ENCODE measurements around the gene SLC20A1. TPM values are rescaled to one million over a fixed set of nuclear protein-coding genes. Genes with fewer than 3 reads are reported as not detected.

Gene SLC20A1
- total and polyA plus RNA-seq, 4 donors, result 33.0 to 47.2 (median 40.8) TPM

- H3K9me3 ChIP-seq (ENCODE audit: control insufficient read depth, insufficient read depth, low read length), result no peaks in the 10 kb centered on the region
- H3K27me3 ChIP-seq (ENCODE audit: control insufficient read depth, insufficient read depth, low read length), result no peaks in the 10 kb centered on the region
- H3K4me1 ChIP-seq (ENCODE audit: control insufficient read depth, insufficient read depth, low read length), result no peaks in the 10 kb centered on the region
- WGBS (ENCODE audit: insufficient coverage), result 95% methylated on average over 6 of the region's 6 CpGs
- no peaks in the 10 kb centered on the region for H3K36me3 ChIP-seq (ENCODE audit: control insufficient read depth, insufficient read depth, low read length)
- no peak overlapping the region for H3K27ac ChIP-seq (ENCODE audit: low read depth, low read length)
- H3K4me3 ChIP-seq (ENCODE audit: low read depth, low read length), result no peak overlapping the region
- no peak for DNase-seq (ENCODE audit: low read depth in 4 of 6, low spot score in 6 of 6)
Observed at GRCh38 chr2:112634874-112635157, 10.9 kb upstream of the SLC20A1 start.

- Histone ChIP-seq H3K27me3 (ENCODE audit: control insufficient read depth, insufficient read depth, low read length) (no peaks in the 10 kb centered on the region), H3K36me3 (ENCODE audit: control insufficient read depth, insufficient read depth, low read length) (no peaks in the 10 kb centered on the region), H3K4me3 (ENCODE audit: low read depth, low read length) (no peak overlapping the region), H3K9me3 (ENCODE audit: control insufficient read depth, insufficient read depth, low read length) (no peaks in the 10 kb centered on the region), H3K4me1 (ENCODE audit: control insufficient read depth, insufficient read depth, low read length) (no peaks in the 10 kb centered on the region), H3K27ac (ENCODE audit: low read depth, low read length) (no peak overlapping the region)
- DNase-seq (ENCODE audit: low read depth in 4 of 6, low spot score in 6 of 6), result no peak
- WGBS (ENCODE audit: insufficient coverage), result 78% methylated on average over 6 of the region's 7 CpGs
Observed at GRCh38 chr2:112636605-112637288, 9.0 kb upstream of the SLC20A1 start.

GRCh38 chr2:112637289-112637660, 8.5 kb upstream of the SLC20A1 start:
- no peak for DNase-seq (ENCODE audit: low read depth in 4 of 6, low spot score in 6 of 6)
- Histone ChIP-seq H3K36me3 (ENCODE audit: control insufficient read depth, insufficient read depth, low read length) (no peaks in the 10 kb centered on the region), H3K9me3 (ENCODE audit: control insufficient read depth, insufficient read depth, low read length) (no peaks in the 10 kb centered on the region), H3K27me3 (ENCODE audit: control insufficient read depth, insufficient read depth, low read length) (no peaks in the 10 kb centered on the region), H3K27ac (ENCODE audit: low read depth, low read length) (no peak overlapping the region), H3K4me1 (ENCODE audit: control insufficient read depth, insufficient read depth, low read length) (no peaks in the 10 kb centered on the region), H3K4me3 (ENCODE audit: low read depth, low read length) (no peak overlapping the region)
- no CpG with 5 or more reads among the region's 4 CpGs for WGBS (ENCODE audit: insufficient coverage)

GRCh38 chr2:112639936-112640335, 5.8 kb upstream of the SLC20A1 start:
- Histone ChIP-seq H3K27ac (ENCODE audit: low read depth, low read length) (no peak overlapping the region), H3K36me3 (ENCODE audit: control insufficient read depth, insufficient read depth, low read length) (no peaks in the 10 kb centered on the region), H3K4me1 (ENCODE audit: control insufficient read depth, insufficient read depth, low read length) (peaks cover 1% of the 10 kb centered on the region), H3K27me3 (ENCODE audit: control insufficient read depth, insufficient read depth, low read length) (no peaks in the 10 kb centered on the region), H3K9me3 (ENCODE audit: control insufficient read depth, insufficient read depth, low read length) (no peaks in the 10 kb centered on the region), H3K4me3 (ENCODE audit: low read depth, low read length) (no peak overlapping the region)
- 70% methylated on average over 1 of the region's 3 CpGs for WGBS (ENCODE audit: insufficient coverage)
- no peak for DNase-seq (ENCODE audit: low read depth in 4 of 6, low spot score in 6 of 6)

- Histone ChIP-seq H3K4me3 (ENCODE audit: low read depth, low read length) (no peak overlapping the region), H3K27ac (ENCODE audit: low read depth, low read length) (no peak overlapping the region), H3K9me3 (ENCODE audit: control insufficient read depth, insufficient read depth, low read length) (no peaks in the 10 kb centered on the region), H3K4me1 (ENCODE audit: control insufficient read depth, insufficient read depth, low read length) (peaks cover 6% of the 10 kb centered on the region), H3K36me3 (ENCODE audit: control insufficient read depth, insufficient read depth, low read length) (no peaks in the 10 kb centered on the region), H3K27me3 (ENCODE audit: control insufficient read depth, insufficient read depth, low read length) (no peaks in the 10 kb centered on the region)
- 86% methylated on average over 2 of the region's 2 CpGs for WGBS (ENCODE audit: insufficient coverage)
- no peak for DNase-seq (ENCODE audit: low read depth in 4 of 6, low spot score in 6 of 6)
Observed at GRCh38 chr2:112640467-112640799, 5.3 kb upstream of the SLC20A1 start.

- H3K4me3 ChIP-seq (ENCODE audit: low read depth, low read length), result no peak overlapping the region
- no peak overlapping the region for H3K27ac ChIP-seq (ENCODE audit: low read depth, low read length)
- 82% methylated on average over 8 of the region's 8 CpGs for WGBS (ENCODE audit: insufficient coverage)
- H3K9me3 ChIP-seq (ENCODE audit: control insufficient read depth, insufficient read depth, low read length), result no peaks in the 10 kb centered on the region
- H3K36me3 ChIP-seq (ENCODE audit: control insufficient read depth, insufficient read depth, low read length), result no peaks in the 10 kb centered on the region
- H3K27me3 ChIP-seq (ENCODE audit: control insufficient read depth, insufficient read depth, low read length), result no peaks in the 10 kb centered on the region
- H3K4me1 ChIP-seq (ENCODE audit: control insufficient read depth, insufficient read depth, low read length), result peaks cover 6% of the 10 kb centered on the region
- no peak for DNase-seq (ENCODE audit: low read depth in 4 of 6, low spot score in 6 of 6)
Observed at GRCh38 chr2:112640800-112641675, 4.7 kb upstream of the SLC20A1 start.

- peaks cover 7% of the 10 kb centered on the region for H3K4me1 ChIP-seq (ENCODE audit: control insufficient read depth, insufficient read depth, low read length)
- WGBS (ENCODE audit: insufficient coverage), result 70% methylated on average over 1 of the region's 2 CpGs
- H3K36me3 ChIP-seq (ENCODE audit: control insufficient read depth, insufficient read depth, low read length), result no peaks in the 10 kb centered on the region
- H3K9me3 ChIP-seq (ENCODE audit: control insufficient read depth, insufficient read depth, low read length), result no peaks in the 10 kb centered on the region
- H3K4me3 ChIP-seq (ENCODE audit: low read depth, low read length), result no peak overlapping the region
- no peaks in the 10 kb centered on the region for H3K27me3 ChIP-seq (ENCODE audit: control insufficient read depth, insufficient read depth, low read length)
- no peak overlapping the region for H3K27ac ChIP-seq (ENCODE audit: low read depth, low read length)
- peak in 1 of 6 donors; percentile 33 for DNase-seq (ENCODE audit: low read depth in 4 of 6, low spot score in 6 of 6)
Observed at GRCh38 chr2:112641701-112642100, 4.0 kb upstream of the SLC20A1 start.

- 89% methylated on average over 5 of the region's 5 CpGs for WGBS (ENCODE audit: insufficient coverage)
- H3K4me1 ChIP-seq (ENCODE audit: control insufficient read depth, insufficient read depth, low read length), result peaks cover 9% of the 10 kb centered on the region
- no peaks in the 10 kb centered on the region for H3K27me3 ChIP-seq (ENCODE audit: control insufficient read depth, insufficient read depth, low read length)
- no peak overlapping the region for H3K27ac ChIP-seq (ENCODE audit: low read depth, low read length)
- no peak for DNase-seq (ENCODE audit: low read depth in 4 of 6, low spot score in 6 of 6)
- no peak overlapping the region for H3K4me3 ChIP-seq (ENCODE audit: low read depth, low read length)
- no peaks in the 10 kb centered on the region for H3K9me3 ChIP-seq (ENCODE audit: control insufficient read depth, insufficient read depth, low read length)
- H3K36me3 ChIP-seq (ENCODE audit: control insufficient read depth, insufficient read depth, low read length), result no peaks in the 10 kb centered on the region
Observed at GRCh38 chr2:112642561-112642960, 3.2 kb upstream of the SLC20A1 start.

GRCh38 chr2:112642966-112643365, 2.8 kb upstream of the SLC20A1 start:
- Histone ChIP-seq H3K36me3 (ENCODE audit: control insufficient read depth, insufficient read depth, low read length) (no peaks in the 10 kb centered on the region), H3K4me3 (ENCODE audit: low read depth, low read length) (no peak overlapping the region), H3K9me3 (ENCODE audit: control insufficient read depth, insufficient read depth, low read length) (no peaks in the 10 kb centered on the region), H3K27ac (ENCODE audit: low read depth, low read length) (no peak overlapping the region), H3K27me3 (ENCODE audit: control insufficient read depth, insufficient read depth, low read length) (no peaks in the 10 kb centered on the region), H3K4me1 (ENCODE audit: control insufficient read depth, insufficient read depth, low read length) (peaks cover 9% of the 10 kb centered on the region)
- 88% methylated on average over 2 of the region's 7 CpGs for WGBS (ENCODE audit: insufficient coverage)
- DNase-seq (ENCODE audit: low read depth in 4 of 6, low spot score in 6 of 6), result no peak

GRCh38 chr2:112643488-112643887, 2.3 kb upstream of the SLC20A1 start:
- 96% methylated on average over 3 of the region's 3 CpGs for WGBS (ENCODE audit: insufficient coverage)
- Histone ChIP-seq H3K4me3 (ENCODE audit: low read depth, low read length) (no peak overlapping the region), H3K27me3 (ENCODE audit: control insufficient read depth, insufficient read depth, low read length) (no peaks in the 10 kb centered on the region), H3K4me1 (ENCODE audit: control insufficient read depth, insufficient read depth, low read length) (peaks cover 9% of the 10 kb centered on the region), H3K36me3 (ENCODE audit: control insufficient read depth, insufficient read depth, low read length) (no peaks in the 10 kb centered on the region), H3K9me3 (ENCODE audit: control insufficient read depth, insufficient read depth, low read length) (no peaks in the 10 kb centered on the region), H3K27ac (ENCODE audit: low read depth, low read length) (no peak overlapping the region)
- no peak for DNase-seq (ENCODE audit: low read depth in 4 of 6, low spot score in 6 of 6)

Data from spinal cord (tissue), 10 donors.